Fibroblast of lung (primary cell): ENCODE results near the gene KLHL36.

Experiments
- EZH2 ChIP-seq: IDR thresholded peaks from 2 replicates; pipeline ENCODE4 v1.5.1; 2012; ENCODE audit warnings: low read length, control low read depth, mild to moderate bottlenecking; ENCODE audit errors: missing control alignments
- TF ChIP-seq, protein P1 (sequence below), 2 donors: IDR thresholded peaks in 1 of 2; conservative IDR thresholded peaks in 1 of 2; 1 replicate in 1 of 2; 2 replicates in 1 of 2; pipeline ENCODE4 v1.5.1; 2011 to 2012; ENCODE audit warnings: low read length in 2 of 2, control low read depth in 1 of 2, inconsistent platforms in 1 of 2, low read depth in 1 of 2, mild to moderate bottlenecking in 1 of 2

DNA sequence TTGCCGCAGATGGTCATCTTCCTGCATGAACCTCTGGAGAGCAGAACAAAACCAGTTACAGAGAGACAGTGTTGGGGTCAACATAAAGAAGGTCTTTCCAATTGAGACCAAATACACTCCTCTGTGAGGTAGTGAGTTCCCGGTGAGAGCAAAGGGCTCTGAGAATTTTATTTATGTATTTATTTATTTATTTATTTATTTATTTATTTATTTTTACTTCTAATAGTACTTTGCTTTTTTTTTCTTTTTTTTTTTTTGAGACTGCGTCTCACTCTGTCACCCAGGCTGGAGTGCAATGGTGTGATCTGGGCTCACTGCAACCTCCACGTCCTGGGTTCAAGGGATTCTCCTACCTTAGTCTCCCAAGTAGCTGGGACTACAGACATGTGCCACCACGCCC is 18.3 kb upstream of the KLHL36 start:
- TF ChIP-seq EZH2 = no peak
- TF ChIP-seq, protein P1, sequence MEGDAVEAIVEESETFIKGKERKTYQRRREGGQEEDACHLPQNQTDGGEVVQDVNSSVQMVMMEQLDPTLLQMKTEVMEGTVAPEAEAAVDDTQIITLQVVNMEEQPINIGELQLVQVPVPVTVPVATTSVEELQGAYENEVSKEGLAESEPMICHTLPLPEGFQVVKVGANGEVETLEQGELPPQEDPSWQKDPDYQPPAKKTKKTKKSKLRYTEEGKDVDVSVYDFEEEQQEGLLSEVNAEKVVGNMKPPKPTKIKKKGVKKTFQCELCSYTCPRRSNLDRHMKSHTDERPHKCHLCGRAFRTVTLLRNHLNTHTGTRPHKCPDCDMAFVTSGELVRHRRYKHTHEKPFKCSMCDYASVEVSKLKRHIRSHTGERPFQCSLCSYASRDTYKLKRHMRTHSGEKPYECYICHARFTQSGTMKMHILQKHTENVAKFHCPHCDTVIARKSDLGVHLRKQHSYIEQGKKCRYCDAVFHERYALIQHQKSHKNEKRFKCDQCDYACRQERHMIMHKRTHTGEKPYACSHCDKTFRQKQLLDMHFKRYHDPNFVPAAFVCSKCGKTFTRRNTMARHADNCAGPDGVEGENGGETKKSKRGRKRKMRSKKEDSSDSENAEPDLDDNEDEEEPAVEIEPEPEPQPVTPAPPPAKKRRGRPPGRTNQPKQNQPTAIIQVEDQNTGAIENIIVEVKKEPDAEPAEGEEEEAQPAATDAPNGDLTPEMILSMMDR (conservative IDR thresholded peaks at IDR 0.05 in 1 of 2, IDR thresholded peaks at IDR 0.05 in 1 of 2; ENCODE audit: low read depth in 1 of 2, low read length in 2 of 2) = no peak
